ENCODE results near the gene AGMAT.
A peak's percentile ranks its signal among the peaks of the same experiment; 100 is the strongest.
"Not testable (repeated sequence)": the region's sequence is repeated elsewhere in the genome, so short reads cannot be mapped to it uniquely, and the experiment has no call there.

AGMAT gene

GRCh38 chr1:15617173-15618076 is 32.6 kb upstream of the AGMAT start, which contains the start of gene DDI2:
DDI2 (plus strand) TSS chr1:15617458; CDS start chr1:15617671, 213 bp downstream.
- in situ Hi-C loops (cut with MboI; ENCODE audit: low pct_unique_long_range_greater_than_20kb, low sequenced_read_pairs): no loop called here

GRCh38 chr1:15616373-15617172 is 31.7 kb upstream of the AGMAT start:
- no peak for DNase-seq
- in situ Hi-C loops (cut with MboI; ENCODE audit: low pct_unique_long_range_greater_than_20kb, low sequenced_read_pairs): no loop called here

More at GRCh38 chr1:15617173-15618076, 32.6 kb upstream of the AGMAT start, which contains the start of gene DDI2:
- peak; percentile 96 for DNase-seq

GRCh38 chr1:15610167-15610566 is 25.3 kb upstream of the AGMAT start:
- DNase-seq: no peak
- in situ Hi-C loops (cut with MboI; ENCODE audit: low pct_unique_long_range_greater_than_20kb, low sequenced_read_pairs): no loop called here

- no peak for DNase-seq
- in situ Hi-C loops (cut with MboI; ENCODE audit: low pct_unique_long_range_greater_than_20kb, low sequenced_read_pairs): no loop called here
Observed at GRCh38 chr1:15609631-15610030, 24.8 kb upstream of the AGMAT start.

GRCh38 chr1:15605398-15606383 is 20.8 kb upstream of the AGMAT start:
- in situ Hi-C loops (cut with MboI; ENCODE audit: low pct_unique_long_range_greater_than_20kb, low sequenced_read_pairs): no loop called here
- no peak for DNase-seq

GRCh38 chr1:15604400-15604799 is 19.5 kb upstream of the AGMAT start:
- DNase-seq; in situ Hi-C loops (cut with MboI; ENCODE audit: low pct_unique_long_range_greater_than_20kb, low sequenced_read_pairs): not testable (repeated sequence)

- in situ Hi-C loops (cut with MboI; ENCODE audit: low pct_unique_long_range_greater_than_20kb, low sequenced_read_pairs); DNase-seq: not testable (repeated sequence)
Observed at GRCh38 chr1:15603966-15604282, 19.1 kb upstream of the AGMAT start.

GRCh38 chr1:15603050-15603965 is 18.5 kb upstream of the AGMAT start:
- DNase-seq: no peak
- in situ Hi-C loops (cut with MboI; ENCODE audit: low pct_unique_long_range_greater_than_20kb, low sequenced_read_pairs): no loop called here

- in situ Hi-C loops (cut with MboI; ENCODE audit: low pct_unique_long_range_greater_than_20kb, low sequenced_read_pairs): no loop called here
- no peak for DNase-seq
Observed at GRCh38 chr1:15598436-15598835, 13.6 kb upstream of the AGMAT start.

- in situ Hi-C loops (cut with MboI; ENCODE audit: low pct_unique_long_range_greater_than_20kb, low sequenced_read_pairs): no loop called here
Observed at GRCh38 chr1:15595809-15596617, 11.2 kb upstream of the AGMAT start.

GRCh38 chr1:15592285-15592684 is 7.4 kb upstream of the AGMAT start:
- DNase-seq: no peak
- in situ Hi-C loops (cut with MboI; ENCODE audit: low pct_unique_long_range_greater_than_20kb, low sequenced_read_pairs): no loop called here

More at GRCh38 chr1:15595809-15596617, 11.2 kb upstream of the AGMAT start:
- DNase-seq: no peak

GRCh38 chr1:15583016-15583706 is 1.7 kb downstream of the AGMAT start:
- in situ Hi-C loops (cut with MboI; ENCODE audit: low pct_unique_long_range_greater_than_20kb, low sequenced_read_pairs): no loop called here
- DNase-seq: no peak

GRCh38 chr1:15579683-15580047 is 5.2 kb downstream of the AGMAT start:
- in situ Hi-C loops (cut with MboI; ENCODE audit: low pct_unique_long_range_greater_than_20kb, low sequenced_read_pairs): no loop called here
- no peak for DNase-seq

GRCh38 chr1:15578921-15579682 is 5.7 kb downstream of the AGMAT start:
- no peak for DNase-seq
- in situ Hi-C loops (cut with MboI; ENCODE audit: low pct_unique_long_range_greater_than_20kb, low sequenced_read_pairs): no loop called here

- in situ Hi-C loops (cut with MboI; ENCODE audit: low pct_unique_long_range_greater_than_20kb, low sequenced_read_pairs): no loop called here
- DNase-seq: no peak
Observed at GRCh38 chr1:15577691-15578090, 7.2 kb downstream of the AGMAT start.

- no peak for DNase-seq
- in situ Hi-C loops (cut with MboI; ENCODE audit: low pct_unique_long_range_greater_than_20kb, low sequenced_read_pairs): no loop called here
Observed at GRCh38 chr1:15575549-15576150, 9.2 kb downstream of the AGMAT start.

Data from KBM-7 (cell line).